SK-N-SH treated with all-trans-retinoic acid at 6 μM for 48 hours (cell line): ENCODE results near the gene PTPRO.

Experiments used
- ATAC-seq: fragments of 200-7000 bp; cut with Tn5 transposase; 3 replicates; pipeline ENCODE4 v1.9.1; 2020; ENCODE audit warnings: mild to moderate bottlenecking, moderate library complexity
- BACH2 ChIP-seq: fragments of 250-450 bp; sonication (Bioruptor Pico); IDR thresholded peaks from 2 replicates; pipeline ENCODE4 v1.9.0; 2021; ENCODE audit warnings: mild to moderate bottlenecking, borderline replicate concordance
- CREB5 ChIP-seq: fragments of 250-450 bp; sonication (Bioruptor Pico); IDR thresholded peaks from 2 replicates; pipeline ENCODE4 v1.5.1; 2020; ENCODE audit warnings: low read depth, mild to moderate bottlenecking, moderate library complexity
- CSDC2 ChIP-seq: fragments of 250-450 bp; sonication (Bioruptor Pico); IDR thresholded peaks from 2 replicates; pipeline ENCODE4 v1.5.0; 2020; ENCODE audit warnings: mild to moderate bottlenecking, moderate library complexity
- CSRNP3 ChIP-seq: fragments of 250-450 bp; sonication (Bioruptor Pico); IDR thresholded peaks from 2 replicates; pipeline ENCODE4 v1.5.1; 2021; ENCODE audit warnings: mild to moderate bottlenecking, moderate library complexity
- ESRRG ChIP-seq: fragments of 250-450 bp; sonication (Bioruptor Pico); IDR thresholded peaks from 2 replicates; pipeline ENCODE4 v1.6.1; 2021; ENCODE audit warnings: mild to moderate bottlenecking
- GLIS3 ChIP-seq: fragments of 250-450 bp; sonication (Bioruptor Pico); IDR thresholded peaks from 2 replicates; pipeline ENCODE4 v1.5.0; 2020; ENCODE audit warnings: mild to moderate bottlenecking, moderate library complexity
- ISL1 ChIP-seq: fragments of 250-450 bp; sonication (Bioruptor Pico); IDR thresholded peaks from 2 replicates; pipeline ENCODE4 v2.1.2; 2022; ENCODE audit warnings: mild to moderate bottlenecking, moderate library complexity
- OSR1 ChIP-seq: fragments of 250-450 bp; sonication (Bioruptor Pico); IDR thresholded peaks from 2 replicates; pipeline ENCODE4 v1.8.0; 2022; ENCODE audit warnings: moderate library complexity, mild to moderate bottlenecking, inconsistent platforms
- PATZ1 ChIP-seq: fragments of 250-450 bp; sonication (Bioruptor Pico); IDR thresholded peaks from 2 replicates; pipeline ENCODE4 v1.8.0; 2020; ENCODE audit warnings: mild to moderate bottlenecking, moderate library complexity, borderline replicate concordance
- POU6F1 ChIP-seq: fragments of 250-450 bp; sonication (Bioruptor Pico); IDR thresholded peaks from 2 replicates; pipeline ENCODE4 v1.8.0; 2021; ENCODE audit warnings: low read depth, mild to moderate bottlenecking, moderate library complexity, borderline replicate concordance
- PPARA ChIP-seq: fragments of 250-450 bp; sonication (Bioruptor Pico); IDR thresholded peaks from 2 replicates; pipeline ENCODE4 v1.5.0; 2020; ENCODE audit warnings: mild to moderate bottlenecking, borderline replicate concordance
- SNAI2 ChIP-seq: fragments of 250-450 bp; sonication (Bioruptor Pico); IDR thresholded peaks from 2 replicates; pipeline ENCODE4 v1.5.0; 2020; ENCODE audit warnings: mild to moderate bottlenecking, moderate library complexity
- TCF4 ChIP-seq: fragments of 250-450 bp; sonication (Bioruptor Pico); IDR thresholded peaks from 2 replicates; pipeline ENCODE4 v1.8.0; 2021; ENCODE audit warnings: mild to moderate bottlenecking, moderate library complexity, borderline replicate concordance
- TOX ChIP-seq: fragments of 250-450 bp; sonication (Bioruptor Pico); IDR thresholded peaks from 2 replicates; pipeline ENCODE4 v1.8.0; 2021; ENCODE audit warnings: mild to moderate bottlenecking, moderate library complexity, borderline replicate concordance
- TSHZ2 ChIP-seq: fragments of 250-450 bp; sonication (Bioruptor Pico); IDR thresholded peaks from 2 replicates; pipeline ENCODE4 v1.5.0; 2020; ENCODE audit warnings: mild to moderate bottlenecking, moderate library complexity
- ZC3H10 ChIP-seq: fragments of 250-450 bp; sonication (Bioruptor Pico); IDR thresholded peaks from 2 replicates; pipeline ENCODE4 v1.5.1; 2021; ENCODE audit warnings: mild to moderate bottlenecking, moderate library complexity
- ZFP3 ChIP-seq: fragments of 250-450 bp; sonication (Bioruptor Pico); IDR thresholded peaks from 2 replicates; pipeline ENCODE4 v1.5.0; 2020; ENCODE audit warnings: mild to moderate bottlenecking, moderate library complexity
- ZFP30 ChIP-seq: fragments of 450-650 bp; formaldehyde crosslinking; IDR thresholded peaks from 2 replicates; pipeline ENCODE4 v1.5.0; 2022; ENCODE audit warnings: mild to moderate bottlenecking, moderate library complexity
- ZNF565 ChIP-seq: fragments of 450-650 bp; formaldehyde crosslinking; conservative IDR thresholded peaks from 2 replicates; pipeline ENCODE4 v1.5.0; 2020; ENCODE audit warnings: low read depth, mild to moderate bottlenecking, moderate library complexity
- ZNF70 ChIP-seq: fragments of 450-650 bp; formaldehyde crosslinking; IDR thresholded peaks from 2 replicates; pipeline ENCODE4 v1.5.0; 2020; ENCODE audit warnings: mild to moderate bottlenecking, moderate library complexity
- ZNF8 ChIP-seq: fragments of 450-650 bp; formaldehyde crosslinking; IDR thresholded peaks from 2 replicates; pipeline ENCODE4 v1.5.0; 2020; ENCODE audit warnings: mild to moderate bottlenecking, moderate library complexity

The PTPRO gene

GRCh38 chr12:15307079-15307478 is 15.2 kb upstream of the PTPRO start (continued):
- no peak for TF ChIP-seq TSHZ2 (CRISPR knock-in tag)
- no peak for TF ChIP-seq ZNF70 (CRISPR knock-in tag)

- TF ChIP-seq ZNF565 (CRISPR knock-in tag) = no peak
- TF ChIP-seq CSRNP3 (CRISPR knock-in tag) = no peak
- TF ChIP-seq ZNF70 (CRISPR knock-in tag) = no peak
- TF ChIP-seq BACH2 (CRISPR knock-in tag) = no peak
- no peak for TF ChIP-seq ESRRG (CRISPR knock-in tag)
- TF ChIP-seq ZC3H10 = no peak
- TF ChIP-seq TSHZ2 (CRISPR knock-in tag) = no peak
- no peak for TF ChIP-seq GLIS3 (CRISPR knock-in tag)
- no peak for TF ChIP-seq TOX
- no peak for TF ChIP-seq PPARA (CRISPR knock-in tag)
- no peak for TF ChIP-seq OSR1 (CRISPR knock-in tag)
- TF ChIP-seq PATZ1 (CRISPR knock-in tag) = no peak
- no peak for TF ChIP-seq CSDC2 (CRISPR knock-in tag)
- TF ChIP-seq ISL1 (CRISPR knock-in tag) = no peak
- TF ChIP-seq ZNF8 = no peak
- TF ChIP-seq SNAI2 (CRISPR knock-in tag) = no peak
- no peak for TF ChIP-seq ZFP3 (CRISPR knock-in tag)
- no peak for TF ChIP-seq TCF4 (CRISPR knock-in tag)
- no peak for TF ChIP-seq POU6F1
- TF ChIP-seq CREB5 = no peak
- no peak for ATAC-seq
Measured at GRCh38 chr12:15318841-15319240, 3.5 kb upstream of the PTPRO start.

GRCh38 chr12:15320881-15321280 is 1.4 kb upstream of the PTPRO start:
- no peak for ATAC-seq
- TF ChIP-seq PATZ1 (CRISPR knock-in tag) (no peak), CSDC2 (CRISPR knock-in tag) (no peak), ZFP30 (no peak)
